HG03103 (cell line): ENCODE measurements around the gene ARID3B.
"Not testable (repeated sequence)": the region's sequence is repeated elsewhere in the genome, so short reads cannot be mapped to it uniquely, and the experiment has no call there.

Source experiments
- ATAC-seq: cut with Tn5 transposase; IDR thresholded peaks from one replicate; pipeline ENCODE4 v1.9.1; 2021; ENCODE audit warnings: low read depth; ENCODE audit not compliant: unreplicated experiment

Gene ARID3B

DNA sequence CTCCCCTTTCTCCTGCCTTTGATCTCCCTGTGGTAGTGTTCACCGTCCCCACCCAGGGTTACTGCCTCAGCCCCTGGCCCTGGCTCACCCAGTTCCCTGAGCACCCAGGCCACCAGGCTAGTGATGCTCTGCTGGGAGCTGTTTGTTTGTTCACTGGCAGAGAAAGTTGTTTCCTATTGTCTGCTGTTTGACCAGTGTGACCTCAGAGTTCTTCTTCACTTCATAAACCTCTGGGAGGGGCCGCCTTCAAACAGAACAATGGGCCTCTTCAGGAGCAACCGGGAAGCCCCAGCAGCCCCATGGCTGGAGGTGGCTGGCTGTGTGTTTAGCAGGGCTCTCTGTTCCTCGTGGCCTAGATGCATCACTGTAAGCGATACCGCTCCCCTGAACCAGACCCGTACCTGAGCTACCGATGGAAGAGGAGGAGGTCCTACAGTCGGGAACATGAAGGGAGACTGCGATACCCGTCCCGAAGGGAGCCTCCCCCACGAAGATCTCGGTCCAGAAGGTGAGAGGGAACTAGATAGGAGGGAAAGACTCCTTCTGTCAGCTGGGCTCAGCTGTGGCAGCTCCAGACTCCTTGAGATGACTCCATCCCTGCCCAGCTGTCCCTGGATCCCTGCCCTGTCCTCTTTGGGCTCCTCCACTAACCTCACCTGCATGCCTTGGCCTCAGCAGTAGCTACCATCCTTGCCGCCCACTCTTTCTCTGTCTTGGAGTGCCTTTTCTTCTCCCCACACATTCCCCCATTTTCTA is 78.0 kb downstream of the ARID3B start:
- no peak for ATAC-seq

- ATAC-seq: no peak
These were observed 79.1 kb downstream of the ARID3B start for GRCh38 chr15:74619916-74620635.

GRCh38 chr15:74620636-74621545 is 79.9 kb downstream of the ARID3B start:
- ATAC-seq: no peak

GRCh38 chr15:74621546-74621920 is 80.5 kb downstream of the ARID3B start:
- ATAC-seq: no peak

DNA sequence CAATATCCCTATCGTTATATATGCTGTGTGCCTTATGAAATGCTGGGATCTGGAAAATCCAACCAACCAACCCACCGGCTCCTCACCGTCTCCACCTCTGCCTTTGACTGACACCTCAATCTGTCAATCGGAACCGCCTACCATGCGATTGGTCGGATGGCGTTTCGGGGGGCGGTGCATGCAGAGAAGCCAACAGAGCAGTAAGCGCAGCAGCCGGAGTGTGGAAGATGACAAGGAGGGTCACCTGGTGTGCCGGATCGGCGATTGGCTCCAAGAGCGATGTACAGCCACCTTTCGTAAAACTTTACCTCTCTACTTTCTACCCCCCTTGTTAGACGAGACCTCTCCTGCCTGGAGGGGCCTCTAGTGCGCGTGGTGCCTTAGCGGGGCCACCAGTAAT is 80.9 kb downstream of the ARID3B start:
- no peak for ATAC-seq

DNA sequence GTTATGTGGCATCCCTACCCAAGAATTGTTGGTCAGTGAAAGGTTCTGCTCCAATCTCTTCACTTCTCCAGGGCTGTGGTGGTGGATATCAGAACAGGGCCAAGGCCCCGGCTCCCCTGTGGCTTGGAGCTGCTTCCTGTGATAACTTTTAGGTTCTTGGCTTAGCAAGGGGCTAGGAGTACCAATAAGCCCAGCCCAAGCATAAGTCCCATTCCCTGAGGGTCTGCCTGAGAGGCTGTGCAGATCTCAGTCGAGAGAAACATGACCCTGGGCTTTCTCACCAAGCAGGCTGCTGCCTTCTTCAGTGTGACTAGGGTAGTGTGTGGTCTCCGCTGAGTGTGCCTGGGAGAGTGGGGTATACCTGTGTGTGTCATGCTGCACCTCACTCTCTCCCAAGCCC is 81.7 kb downstream of the ARID3B start:
- ATAC-seq: no peak

DNA sequence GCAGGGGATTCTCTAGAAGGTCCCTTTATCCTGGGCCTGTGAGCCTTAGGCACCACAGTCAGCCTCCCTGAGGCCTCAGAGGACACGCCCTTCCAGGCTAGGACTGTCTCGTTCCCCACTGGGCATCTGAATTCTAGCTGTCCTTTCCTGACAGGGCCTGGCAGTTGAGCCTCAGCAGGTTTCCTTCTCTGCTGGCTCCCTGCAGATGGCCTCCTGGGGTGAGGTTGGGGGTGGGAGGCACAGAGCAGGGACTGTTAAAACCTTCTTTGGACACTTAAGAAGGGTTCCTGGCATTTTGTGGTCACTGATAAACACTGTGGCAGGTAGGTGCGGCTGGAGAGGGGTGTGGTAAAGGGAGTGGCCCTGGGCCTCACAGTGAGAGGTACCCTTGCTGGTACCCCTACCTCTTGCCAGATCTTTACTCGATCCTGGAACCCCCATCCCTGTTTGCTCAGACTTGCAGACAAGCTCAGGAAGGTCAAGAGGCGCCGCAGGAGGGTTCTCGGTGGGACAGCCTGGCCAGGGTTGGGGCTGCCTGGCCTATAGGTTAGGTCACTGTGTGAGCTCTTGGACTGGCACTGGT is 83.1 kb downstream of the ARID3B start:
- no peak for ATAC-seq

DNA sequence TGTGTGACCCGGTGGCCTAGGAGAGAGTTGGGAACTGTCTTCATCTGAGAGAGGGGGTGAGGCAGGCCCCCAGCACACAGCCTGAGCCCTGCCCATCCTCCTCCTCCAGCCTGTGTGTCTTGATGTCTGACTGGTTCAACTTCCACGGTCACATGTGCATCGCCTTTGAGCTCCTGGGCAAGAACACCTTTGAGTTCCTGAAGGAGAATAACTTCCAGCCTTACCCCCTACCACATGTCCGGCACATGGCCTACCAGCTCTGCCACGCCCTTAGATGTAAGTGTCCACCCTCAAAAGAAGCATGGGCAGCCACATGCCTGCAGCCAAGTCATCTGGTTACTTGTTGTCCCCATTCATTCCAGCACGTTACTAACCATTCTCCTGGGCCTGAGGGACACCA is 84.7 kb downstream of the ARID3B start:
- no peak for ATAC-seq

DNA sequence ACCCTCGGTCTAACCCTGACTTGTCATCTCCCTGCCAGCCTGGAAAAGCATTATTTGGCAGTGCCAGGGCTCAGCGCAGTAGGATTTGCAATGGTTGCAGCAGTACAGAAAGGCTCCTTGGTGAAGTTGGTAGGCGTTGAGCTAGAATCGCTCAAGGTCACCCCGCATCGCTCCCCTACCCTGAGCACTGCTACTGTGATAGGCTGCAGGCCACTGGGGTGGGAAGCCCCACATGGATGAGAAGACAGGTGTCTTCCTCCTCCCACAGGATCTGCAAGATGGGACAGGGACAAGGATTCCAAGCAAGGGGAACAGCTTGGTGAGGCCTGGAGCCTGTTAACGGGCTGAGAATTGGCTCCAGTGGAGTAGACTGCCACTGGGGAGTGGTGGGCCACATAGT is 85.3 kb downstream of the ARID3B start:
- ATAC-seq: no peak

GRCh38 chr15:74626752-74627692 is 86.0 kb downstream of the ARID3B start:
- ATAC-seq: peak; percentile 47

GRCh38 chr15:74627766-74628165 is 86.7 kb downstream of the ARID3B start:
- no peak for ATAC-seq

GRCh38 chr15:74628199-74628598 is 87.2 kb downstream of the ARID3B start:
- no peak for ATAC-seq

DNA sequence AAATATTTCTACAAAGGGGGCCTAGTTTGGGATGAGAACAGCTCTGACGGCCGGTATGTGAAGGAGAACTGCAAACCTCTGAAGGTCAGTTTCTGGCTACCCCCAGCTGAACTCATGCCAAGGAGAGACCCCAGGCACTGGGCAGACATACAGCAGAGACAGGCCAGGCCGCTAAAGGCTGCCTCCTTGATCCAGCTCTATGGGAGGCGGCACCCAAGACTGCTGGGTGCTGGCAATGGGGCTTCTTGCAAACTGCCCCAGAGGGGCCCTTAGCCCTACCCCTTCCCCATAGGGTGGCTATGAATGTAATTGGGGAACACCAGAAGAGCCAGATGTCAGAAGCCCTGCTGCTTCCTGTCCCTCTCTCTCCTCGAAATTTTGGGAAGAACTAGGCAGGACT is 87.9 kb downstream of the ARID3B start:
- ATAC-seq: no peak

DNA sequence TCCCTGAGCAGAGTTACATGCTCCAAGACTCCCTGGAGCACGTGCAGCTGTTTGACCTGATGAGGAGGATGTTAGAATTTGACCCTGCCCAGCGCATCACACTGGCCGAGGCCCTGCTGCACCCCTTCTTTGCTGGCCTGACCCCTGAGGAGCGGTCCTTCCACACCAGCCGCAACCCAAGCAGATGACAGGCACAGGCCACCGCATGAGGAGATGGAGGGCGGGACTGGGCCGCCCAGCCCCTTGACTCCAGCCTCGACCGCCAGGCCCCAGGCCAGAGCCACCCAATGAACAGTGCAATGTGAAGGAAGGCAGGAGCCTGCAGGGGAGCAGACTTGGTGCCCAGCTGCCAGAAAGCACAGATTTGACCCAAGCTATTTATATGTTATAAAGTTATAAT is 88.7 kb downstream of the ARID3B start:
- ATAC-seq: not testable (repeated sequence)

- no peak for ATAC-seq
These were observed 89.5 kb downstream of the ARID3B start for GRCh38 chr15:74630284-74631086.

DNA sequence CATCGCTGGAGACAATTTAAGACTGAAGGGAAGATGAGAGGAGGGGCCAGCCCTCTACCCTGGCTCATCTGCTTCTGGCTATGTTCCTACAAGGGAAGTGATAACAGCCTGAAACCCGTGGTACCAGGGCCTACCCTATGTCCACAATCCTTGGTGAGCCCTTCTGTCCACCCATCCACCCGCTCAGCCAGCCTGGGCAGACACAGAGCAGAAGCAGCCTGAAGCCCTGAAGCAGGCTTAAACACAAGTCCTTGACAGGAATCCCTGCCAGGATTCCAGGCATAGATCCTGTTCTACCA is 90.0 kb downstream of the ARID3B start:
- no peak for ATAC-seq

GRCh38 chr15:74631408-74631807 is 90.4 kb downstream of the ARID3B start:
- ATAC-seq: no peak

DNA sequence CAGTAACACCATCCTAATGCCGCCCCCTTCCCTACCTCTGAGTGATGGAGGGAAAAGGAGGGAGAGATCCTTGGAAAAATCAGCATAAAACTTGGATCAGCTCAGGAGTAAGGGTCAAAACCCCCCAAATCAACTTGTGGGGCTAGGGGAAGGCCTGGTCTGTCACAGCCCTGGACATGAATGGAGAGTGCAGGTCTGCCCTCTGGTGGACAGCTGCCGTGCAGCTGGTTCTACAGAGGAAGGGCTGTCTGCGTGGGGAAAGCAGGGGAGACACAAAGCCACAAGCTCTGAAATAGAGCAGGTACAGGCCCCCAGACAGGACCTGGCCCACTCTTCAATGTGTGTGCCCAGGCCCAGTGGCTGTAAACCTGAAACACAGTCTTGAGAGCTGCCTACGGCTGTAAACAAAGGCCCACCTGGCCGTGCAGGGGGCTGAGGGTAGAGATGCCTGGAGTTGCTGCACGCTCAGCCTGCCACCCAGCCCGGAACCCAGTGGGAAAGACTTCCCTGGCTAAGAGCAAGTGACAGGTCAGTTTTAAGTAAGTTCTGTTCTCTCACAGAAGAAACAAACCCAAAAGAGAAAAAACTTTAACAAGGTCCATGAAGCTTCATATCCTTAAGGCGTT is 91.0 kb downstream of the ARID3B start:
- ATAC-seq: no peak

DNA sequence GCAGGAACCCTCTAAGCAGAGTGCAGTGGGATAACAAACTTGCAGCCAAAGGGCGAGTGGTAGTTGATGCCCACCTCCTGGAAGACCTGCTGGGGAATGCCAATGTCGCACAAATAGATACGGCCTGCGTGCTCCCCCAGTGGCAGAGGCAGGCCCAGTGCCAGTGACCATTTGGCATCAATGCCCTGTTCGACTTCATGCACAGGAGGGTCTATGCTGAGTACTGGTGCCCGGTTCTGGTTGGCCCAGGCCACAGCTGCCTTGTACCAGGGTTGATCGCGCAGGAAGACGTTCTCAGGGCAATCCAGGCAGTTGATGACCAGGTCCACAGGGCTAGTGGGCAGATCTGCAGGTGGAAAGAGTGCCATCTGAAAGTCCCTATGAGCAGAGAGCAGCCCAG is 91.6 kb downstream of the ARID3B start:
- no peak for ATAC-seq
